DMS53 treated with DMSO at 0.1 percent for 48 hours (cell line): Measurements from ENCODE around the gene KLF15.

ENCODE experiments used
- DNase-seq: peaks from one replicate; lab custom pipeline; 2025; ENCODE audit not compliant: unreplicated experiment; lab: John Stamatoyannopoulos, UW

Gene KLF15

GRCh38 chr3:126307591-126308393, 49.4 kb downstream of the KLF15 start:
- no peak for DNase-seq

- DNase-seq, result no peak
These were observed 50.2 kb downstream of the KLF15 start for GRCh38 chr3:126306888-126307482.

- DNase-seq, result no peak
These were observed 50.8 kb downstream of the KLF15 start for GRCh38 chr3:126306397-126306796.

GRCh38 chr3:126305427-126305826, 51.8 kb downstream of the KLF15 start:
- DNase-seq, result no peak

GRCh38 chr3:126304704-126305103, 52.5 kb downstream of the KLF15 start:
- no peak for DNase-seq

- no peak for DNase-seq
These were observed 52.9 kb downstream of the KLF15 start for GRCh38 chr3:126304291-126304690.

GRCh38 chr3:126303272-126303671, 53.9 kb downstream of the KLF15 start:
- DNase-seq, result no peak

GRCh38 chr3:126300761-126301481, 56.3 kb downstream of the KLF15 start:
- DNase-seq, result no peak

GRCh38 chr3:126300001-126300760, 57.0 kb downstream of the KLF15 start:
- DNase-seq, result no peak

- no peak for DNase-seq
These were observed 61.7 kb downstream of the KLF15 start for GRCh38 chr3:126295407-126295939.

- DNase-seq, result no peak
These were observed 62.9 kb downstream of the KLF15 start for GRCh38 chr3:126294211-126294808.

- no peak for DNase-seq
These were observed 63.7 kb downstream of the KLF15 start for GRCh38 chr3:126293370-126294082.
